ENCODE measurements around the gene PRDM5.

DNA sequence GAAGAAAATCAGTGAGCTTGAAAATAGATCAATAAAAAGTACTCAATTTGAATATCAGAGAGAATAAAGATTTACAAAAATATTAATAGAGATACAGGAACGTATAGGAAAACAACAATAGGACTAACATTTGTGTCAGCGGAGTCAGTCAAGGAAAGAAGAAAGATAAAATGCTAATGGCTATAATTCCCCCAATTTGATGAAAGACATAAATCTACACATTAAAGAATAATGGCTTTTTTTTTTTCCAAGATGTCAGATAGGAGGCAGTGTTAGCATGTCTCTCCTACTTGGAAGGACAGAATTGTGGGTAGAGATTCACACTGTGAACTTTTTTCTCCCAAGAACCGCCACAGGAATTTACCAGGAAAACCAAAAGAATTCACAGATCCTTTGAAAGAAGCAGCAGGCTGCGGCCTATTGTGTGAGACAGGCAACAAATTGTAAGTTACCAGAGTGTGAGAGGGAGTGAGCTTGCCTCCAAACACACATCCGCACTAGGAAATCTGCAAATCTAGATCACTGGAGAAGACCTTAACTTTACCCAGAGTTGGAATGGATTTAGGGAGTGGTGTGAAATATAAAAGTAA, 249.9 kb downstream of the PRDM5 start:
- no peak for TF ChIP-seq EP300 (IDR thresholded peaks at IDR 0.05)
- TF ChIP-seq, protein P1, sequence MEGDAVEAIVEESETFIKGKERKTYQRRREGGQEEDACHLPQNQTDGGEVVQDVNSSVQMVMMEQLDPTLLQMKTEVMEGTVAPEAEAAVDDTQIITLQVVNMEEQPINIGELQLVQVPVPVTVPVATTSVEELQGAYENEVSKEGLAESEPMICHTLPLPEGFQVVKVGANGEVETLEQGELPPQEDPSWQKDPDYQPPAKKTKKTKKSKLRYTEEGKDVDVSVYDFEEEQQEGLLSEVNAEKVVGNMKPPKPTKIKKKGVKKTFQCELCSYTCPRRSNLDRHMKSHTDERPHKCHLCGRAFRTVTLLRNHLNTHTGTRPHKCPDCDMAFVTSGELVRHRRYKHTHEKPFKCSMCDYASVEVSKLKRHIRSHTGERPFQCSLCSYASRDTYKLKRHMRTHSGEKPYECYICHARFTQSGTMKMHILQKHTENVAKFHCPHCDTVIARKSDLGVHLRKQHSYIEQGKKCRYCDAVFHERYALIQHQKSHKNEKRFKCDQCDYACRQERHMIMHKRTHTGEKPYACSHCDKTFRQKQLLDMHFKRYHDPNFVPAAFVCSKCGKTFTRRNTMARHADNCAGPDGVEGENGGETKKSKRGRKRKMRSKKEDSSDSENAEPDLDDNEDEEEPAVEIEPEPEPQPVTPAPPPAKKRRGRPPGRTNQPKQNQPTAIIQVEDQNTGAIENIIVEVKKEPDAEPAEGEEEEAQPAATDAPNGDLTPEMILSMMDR (IDR thresholded peaks at IDR 0.05): no peak
- no peak for TF ChIP-seq POLR2A (IDR thresholded peaks at IDR 0.05)
